Measurements from ENCODE around the gene PPP1R14C. TPM values are rescaled to one million over a fixed set of nuclear protein-coding genes. Genes with fewer than 3 reads are reported as not detected.

PPP1R14C gene
- total and polyA plus RNA-seq, 10 of the 15 experiments (the other 5 are each of a cell fraction or from before 2014, with no cell fraction given): 0.07 to 1.6 (median 0.13) TPM; not detected in 4

DNA sequence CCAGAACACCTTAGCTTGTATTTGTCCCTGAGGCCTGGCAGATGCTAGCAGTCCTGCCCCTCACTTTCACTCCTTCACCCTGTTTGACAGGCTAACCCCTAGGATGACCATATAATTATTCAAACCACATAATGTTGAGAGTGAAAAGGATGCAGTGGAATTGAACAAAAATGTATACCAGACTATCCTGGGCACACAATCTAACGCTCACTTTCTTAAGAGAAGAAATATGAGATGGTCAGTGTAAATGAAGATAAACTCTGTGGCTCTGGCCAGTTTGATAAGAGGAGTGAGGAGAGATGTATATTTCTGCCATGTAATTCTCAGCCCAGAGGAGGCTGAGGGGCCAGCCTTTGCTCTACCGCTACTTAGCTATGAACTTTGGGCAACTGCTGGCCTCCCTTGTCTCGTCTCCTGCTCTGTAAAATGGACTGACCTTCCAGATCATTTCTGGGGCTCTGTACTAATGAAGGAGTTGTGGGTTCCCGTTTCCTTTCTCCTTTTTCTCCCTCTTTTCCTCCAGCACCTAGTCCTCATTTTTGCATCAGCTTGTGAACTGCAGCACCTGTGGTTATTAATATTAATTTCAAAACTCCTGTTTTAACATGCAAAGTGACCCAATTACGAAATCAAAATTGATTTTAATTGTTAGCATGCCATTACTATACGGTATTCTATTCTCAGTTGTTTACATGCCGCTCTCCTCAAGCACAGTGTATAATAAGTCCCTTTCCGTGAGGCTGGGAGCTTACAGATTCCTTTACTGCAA lies 133.5 kb downstream of the PPP1R14C start:
- 24% methylated on average over 8 of the region's 8 CpGs for WGBS (ENCODE audit: insufficient coverage, insufficient replicate concordance, low lambda C conversion rate, missing lambda C conversion rate)
- RAD21 ChIA-PET (ENCODE audit: unreplicated experiment): interaction anchor here (0.6 kb wide), 1 partner anchor 11 kb away, joined by 3 read pairs; no protein-coding TSS in a partner anchor
- FAIRE-seq (no peak), DNase-seq (ENCODE audit: low read depth, low spot score) (no peak), ATAC-seq (no peak)
- H3K4me3 ChIP-seq: no peak overlapping the region
- no peaks in the 10 kb centered on the region for H3K9me3 ChIP-seq (replicated peaks; ENCODE audit: control insufficient read depth, insufficient read depth, low read length)
- no peak overlapping the region for H3K27ac ChIP-seq (ENCODE audit: control insufficient read depth, insufficient read depth)
- H2AFZ ChIP-seq (ENCODE audit: control insufficient read depth, low read depth, low read length): no peak overlapping the region
- H3K4me2 ChIP-seq (ENCODE audit: control insufficient read depth, insufficient read depth): no peak overlapping the region
- SMC1A ChIA-PET (ENCODE audit: uncharacterized antibody, unreplicated experiment): no interaction called here
- no peak overlapping the region for H3K9ac ChIP-seq (ENCODE audit: control insufficient read depth, insufficient read depth, low read length)
- BruUV-seq (replicated peaks): no TSS peak
- in situ Hi-C loops (cut with MboI): no loop called here
- CTCF ChIA-PET: interaction anchor here (0.7 kb wide), 1 partner anchor 10 kb away, joined by 3 read pairs; no protein-coding TSS in a partner anchor
- TF ChIP-seq, protein P1, sequence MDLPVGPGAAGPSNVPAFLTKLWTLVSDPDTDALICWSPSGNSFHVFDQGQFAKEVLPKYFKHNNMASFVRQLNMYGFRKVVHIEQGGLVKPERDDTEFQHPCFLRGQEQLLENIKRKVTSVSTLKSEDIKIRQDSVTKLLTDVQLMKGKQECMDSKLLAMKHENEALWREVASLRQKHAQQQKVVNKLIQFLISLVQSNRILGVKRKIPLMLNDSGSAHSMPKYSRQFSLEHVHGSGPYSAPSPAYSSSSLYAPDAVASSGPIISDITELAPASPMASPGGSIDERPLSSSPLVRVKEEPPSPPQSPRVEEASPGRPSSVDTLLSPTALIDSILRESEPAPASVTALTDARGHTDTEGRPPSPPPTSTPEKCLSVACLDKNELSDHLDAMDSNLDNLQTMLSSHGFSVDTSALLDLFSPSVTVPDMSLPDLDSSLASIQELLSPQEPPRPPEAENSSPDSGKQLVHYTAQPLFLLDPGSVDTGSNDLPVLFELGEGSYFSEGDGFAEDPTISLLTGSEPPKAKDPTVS (IDR thresholded peaks at IDR 0.05; ENCODE audit: low read depth, low read length): no peak
- TF ChIP-seq, protein P2, sequence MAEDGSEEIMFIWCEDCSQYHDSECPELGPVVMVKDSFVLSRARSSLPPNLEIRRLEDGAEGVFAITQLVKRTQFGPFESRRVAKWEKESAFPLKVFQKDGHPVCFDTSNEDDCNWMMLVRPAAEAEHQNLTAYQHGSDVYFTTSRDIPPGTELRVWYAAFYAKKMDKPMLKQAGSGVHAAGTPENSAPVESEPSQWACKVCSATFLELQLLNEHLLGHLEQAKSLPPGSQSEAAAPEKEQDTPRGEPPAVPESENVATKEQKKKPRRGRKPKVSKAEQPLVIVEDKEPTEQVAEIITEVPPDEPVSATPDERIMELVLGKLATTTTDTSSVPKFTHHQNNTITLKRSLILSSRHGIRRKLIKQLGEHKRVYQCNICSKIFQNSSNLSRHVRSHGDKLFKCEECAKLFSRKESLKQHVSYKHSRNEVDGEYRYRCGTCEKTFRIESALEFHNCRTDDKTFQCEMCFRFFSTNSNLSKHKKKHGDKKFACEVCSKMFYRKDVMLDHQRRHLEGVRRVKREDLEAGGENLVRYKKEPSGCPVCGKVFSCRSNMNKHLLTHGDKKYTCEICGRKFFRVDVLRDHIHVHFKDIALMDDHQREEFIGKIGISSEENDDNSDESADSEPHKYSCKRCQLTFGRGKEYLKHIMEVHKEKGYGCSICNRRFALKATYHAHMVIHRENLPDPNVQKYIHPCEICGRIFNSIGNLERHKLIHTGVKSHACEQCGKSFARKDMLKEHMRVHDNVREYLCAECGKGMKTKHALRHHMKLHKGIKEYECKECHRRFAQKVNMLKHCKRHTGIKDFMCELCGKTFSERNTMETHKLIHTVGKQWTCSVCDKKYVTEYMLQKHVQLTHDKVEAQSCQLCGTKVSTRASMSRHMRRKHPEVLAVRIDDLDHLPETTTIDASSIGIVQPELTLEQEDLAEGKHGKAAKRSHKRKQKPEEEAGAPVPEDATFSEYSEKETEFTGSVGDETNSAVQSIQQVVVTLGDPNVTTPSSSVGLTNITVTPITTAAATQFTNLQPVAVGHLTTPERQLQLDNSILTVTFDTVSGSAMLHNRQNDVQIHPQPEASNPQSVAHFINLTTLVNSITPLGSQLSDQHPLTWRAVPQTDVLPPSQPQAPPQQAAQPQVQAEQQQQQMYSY (CRISPR knock-in tag; IDR thresholded peaks at IDR 0.05): no peak
- TF ChIP-seq MYC (IDR thresholded peaks at IDR 0.05; ENCODE audit: insufficient read depth, insufficient read length, insufficient replicate concordance, low read length, severe bottlenecking) (no peak), POLR2AphosphoS5 (IDR thresholded peaks at IDR 0.05; ENCODE audit: low read length) (no peak), MTA2 (IDR thresholded peaks at IDR 0.05; ENCODE audit: low read depth) (no peak), LARP7 (IDR thresholded peaks at IDR 0.05) (no peak)
- POLR2A ChIA-PET: no interaction called here
- no peaks in the 10 kb centered on the region for H3K79me2 ChIP-seq (ENCODE audit: control insufficient read depth, insufficient read depth, low read length)
- H3K36me3 ChIP-seq (ENCODE audit: control insufficient read depth in 2 of 2, insufficient read depth in 2 of 2, low read length in 1 of 2): no peaks in the 10 kb centered on the region
- intact Hi-C loops (cut with micrococcal nuclease; ENCODE audit: unreplicated experiment): no loop called here
- no peaks in the 10 kb centered on the region for H3K27me3 ChIP-seq (replicated peaks in 1 of 2; ENCODE audit: control insufficient read depth in 2 of 2, insufficient read depth in 2 of 2, low read length in 1 of 2)
- H3K4me1 ChIP-seq (ENCODE audit: control insufficient read depth, insufficient read depth, low read length): no peaks in the 10 kb centered on the region
- H4K20me1 ChIP-seq (ENCODE audit: control insufficient read depth, insufficient read depth): no peaks in the 10 kb centered on the region

Measured in GM12878 (cell line).